H9 (cell line): Measurements from ENCODE around the gene GALNT17. TPM values are rescaled to one million over a fixed set of nuclear protein-coding genes. Genes with fewer than 3 reads are reported as not detected.
A peak's percentile ranks its signal among the peaks of the same experiment; 100 is the strongest.

Experiments used
- DNase-seq: peaks from one replicate; pipeline ENCODE4 v3.0.0-alpha.2; 2017
- H2AFZ ChIP-seq: one replicate; pipeline ENCODE4 v1.6.1; 2013; ENCODE audit warnings: mild to moderate bottlenecking, low read length, control low read depth, moderate library complexity
- H2AK5ac ChIP-seq: 2 replicates; pipeline ENCODE4 v1.6.1; 2013; ENCODE audit warnings: low read length, control low read depth, mixed read lengths; ENCODE audit not compliant: insufficient read length
- H2BK120ac ChIP-seq: one replicate; pipeline ENCODE4 v1.6.1; 2013; ENCODE audit warnings: low read depth, mild to moderate bottlenecking, low read length, control low read depth, inconsistent platforms; ENCODE audit not compliant: poor library complexity, severe bottlenecking
- H2BK12ac ChIP-seq: 2 replicates; pipeline ENCODE4 v1.6.1; 2013; ENCODE audit warnings: low read length, control low read depth, mixed read lengths, low read depth; ENCODE audit not compliant: insufficient read length
- H2BK15ac ChIP-seq: 2 replicates; pipeline ENCODE4 v1.6.1; 2013; ENCODE audit warnings: low read depth, low read length, control low read depth
- H2BK20ac ChIP-seq: one replicate; pipeline ENCODE4 v1.6.1; 2013; ENCODE audit warnings: low read depth, mild to moderate bottlenecking, low read length, control low read depth, inconsistent platforms; ENCODE audit not compliant: poor library complexity, severe bottlenecking
- H2BK5ac ChIP-seq: 2 replicates; pipeline ENCODE4 v1.6.1; 2013; ENCODE audit warnings: low read length, control low read depth, mixed read lengths; ENCODE audit not compliant: insufficient read length
- H3K14ac ChIP-seq: 2 replicates; pipeline ENCODE4 v1.6.1; 2013; ENCODE audit warnings: low read length, control low read depth; ENCODE audit not compliant: insufficient read depth
- H3K18ac ChIP-seq: 2 replicates; pipeline ENCODE4 v1.6.1; 2013; ENCODE audit warnings: low read depth, mild to moderate bottlenecking, mixed read lengths, low read length, control low read depth; ENCODE audit not compliant: insufficient read length
- H3K23ac ChIP-seq: 2 replicates; pipeline ENCODE4 v1.6.1; 2013; ENCODE audit warnings: low read length, control low read depth, mixed read lengths, low read depth; ENCODE audit not compliant: insufficient read length
- H3K23me2 ChIP-seq: 2 replicates; pipeline ENCODE4 v1.6.1; 2013; ENCODE audit warnings: low read depth, mild to moderate bottlenecking, mixed read lengths, low read length, control low read depth; ENCODE audit not compliant: insufficient read length, poor library complexity, severe bottlenecking
- H3K27ac ChIP-seq: 2 replicates; pipeline ENCODE4 v1.5.1; 2013; ENCODE audit warnings: low read length, control low read depth, mixed read lengths, low read depth; ENCODE audit not compliant: insufficient read length
- H3K27me3 ChIP-seq: 2 replicates; pipeline ENCODE4 v1.6.1; 2013; ENCODE audit warnings: low read length, control low read depth, inconsistent platforms; ENCODE audit not compliant: insufficient read depth
- H3K4ac ChIP-seq: 2 replicates; pipeline ENCODE4 v1.6.1; 2013; ENCODE audit warnings: low read depth, mild to moderate bottlenecking, control low read depth, inconsistent platforms, low read length, moderate library complexity
- H3K4me1 ChIP-seq: 2 replicates; pipeline ENCODE4 v1.6.1; 2013; ENCODE audit warnings: low read length, control low read depth, inconsistent platforms; ENCODE audit not compliant: insufficient read depth
- H3K4me2 ChIP-seq: 2 replicates; pipeline ENCODE4 v1.6.1; 2013; ENCODE audit warnings: low read length, control low read depth, mixed read lengths; ENCODE audit not compliant: insufficient read length, insufficient read depth
- H3K56ac ChIP-seq: 2 replicates; pipeline ENCODE4 v1.6.1; 2013; ENCODE audit warnings: low read depth, mild to moderate bottlenecking, mixed read lengths, low read length, control low read depth; ENCODE audit not compliant: insufficient read length
- H3K79me1 ChIP-seq: 2 replicates; pipeline ENCODE4 v1.6.1; 2013; ENCODE audit warnings: low read depth, mild to moderate bottlenecking, moderate library complexity, low read length, control low read depth, inconsistent platforms; ENCODE audit not compliant: insufficient read depth, poor library complexity, severe bottlenecking
- H3K79me2 ChIP-seq: 2 replicates; pipeline ENCODE4 v1.6.1; 2013; ENCODE audit warnings: low read length, control low read depth, inconsistent platforms; ENCODE audit not compliant: insufficient read depth
- H3K9ac ChIP-seq: 2 replicates; pipeline ENCODE4 v1.6.1; 2013; ENCODE audit warnings: low read length, control low read depth, mixed read lengths; ENCODE audit not compliant: insufficient read length; ENCODE audit errors: extremely low read depth
- H3K9me3 ChIP-seq: one replicate; pipeline ENCODE4 v1.6.1; 2013; ENCODE audit warnings: low read depth, low read length, inconsistent platforms; ENCODE audit not compliant: control insufficient read depth
- H3T11ph ChIP-seq: one replicate; pipeline ENCODE4 v1.6.1; 2013; ENCODE audit warnings: mild to moderate bottlenecking, low read length, control low read depth, inconsistent platforms
- H4K20me1 ChIP-seq: one replicate; pipeline ENCODE4 v1.6.1; 2013; ENCODE audit not compliant: control insufficient read depth, insufficient read length, insufficient read depth
- H4K5ac ChIP-seq: 2 replicates; pipeline ENCODE4 v1.6.1; 2013; ENCODE audit warnings: low read depth, mild to moderate bottlenecking, mixed read lengths, low read length, control low read depth; ENCODE audit not compliant: insufficient read length
- H4K8ac ChIP-seq: replicated peaks from 2 replicates; pipeline ENCODE4 v1.6.1; 2013; ENCODE audit warnings: low read length, control low read depth, mixed read lengths, low read depth; ENCODE audit not compliant: insufficient read length
- H4K91ac ChIP-seq: 2 replicates; pipeline ENCODE4 v1.6.1; 2013; ENCODE audit warnings: low read depth, mild to moderate bottlenecking, moderate library complexity, mixed read lengths, low read length, control low read depth; ENCODE audit not compliant: insufficient read length
- H3K27ac Mint-ChIP-seq, 3 experiments: 2 replicates in 2 of 3; 3 replicates in 1 of 3; pipeline ENCODE4 v1.8.0; 2020 to 2021; ENCODE audit warnings: mixed read lengths in 3 of 3, mild to moderate bottlenecking in 1 of 3, moderate library complexity in 1 of 3
- H3K27me3 Mint-ChIP-seq: 2 replicates; pipeline ENCODE4 v1.8.0; 2021; ENCODE audit warnings: low read depth, mild to moderate bottlenecking, moderate library complexity, mixed read lengths
- H3K36me3 Mint-ChIP-seq, 3 experiments: 2 replicates in 2 of 3; 3 replicates in 1 of 3; pipeline ENCODE4 v1.8.0; 2020 to 2021; ENCODE audit warnings: low read depth in 3 of 3, mixed read lengths in 3 of 3; ENCODE audit not compliant: insufficient read depth in 1 of 3
- H3K4me1 Mint-ChIP-seq, 2 experiments: 2 replicates each; pipeline ENCODE4 v1.8.0; 2020; ENCODE audit warnings: mixed read lengths in 2 of 2
- H3K4me3 Mint-ChIP-seq, 2 experiments: 2 replicates in 1 of 2; 3 replicates in 1 of 2; pipeline ENCODE4 v1.8.0; 2020 to 2021; ENCODE audit warnings: mild to moderate bottlenecking in 2 of 2, mixed read lengths in 2 of 2, moderate library complexity in 1 of 2
- H3K9me3 Mint-ChIP-seq, 2 experiments: 2 replicates in 1 of 2; 3 replicates in 1 of 2; pipeline ENCODE4 v1.8.0; 2020; ENCODE audit warnings: mild to moderate bottlenecking in 2 of 2, mixed read lengths in 2 of 2, moderate library complexity in 1 of 2
- CTCF ChIP-seq: fragments of 200-600 bp; sonication (generic); conservative IDR thresholded peaks from 3 replicates; pipeline ENCODE4 v1.8.0; 2021; ENCODE audit warnings: antibody characterized with exemption, mild to moderate bottlenecking
- WGBS: extraction: QIAGEN DNeasy Blood & Tissue Kit; methylation state at CpG from one replicate; pipeline ENCODE4 v1.1.7; 2013; ENCODE audit warnings: missing lambda C conversion rate, low lambda C conversion rate, mixed read lengths; ENCODE audit not compliant: insufficient read length; ENCODE audit errors: extremely low coverage; 5-methylcytosine and 5-hydroxymethylcytosine counted together
- total RNA-seq: library from RNA; stranded (reverse); gene quantifications from 2 replicates; pipeline ENCODE4 v1.2.1, GENCODE V29; 2021

Gene GALNT17
- total RNA-seq, 1 experiment from 2014 or later = 43.2 TPM

GRCh38 chr7:71595176-71595575 lies 463.2 kb downstream of the GALNT17 start:
- Mint-ChIP-seq H3K4me1 (peaks cover 3 to 9% of the 10 kb centered on the region in 2 experiments; a peak in 2 of 4 replicates), H3K27me3 (no peaks in the 10 kb centered on the region), H3K27ac (peak overlapping the region in 1 of 3 experiments; percentile 9; a peak in 1 of 7 replicates), H3K9me3 (no peaks in the 10 kb centered on the region), H3K4me3 (no peak overlapping the region), H3K36me3 (peaks cover 12 to 33% (median 23%) of the 10 kb centered on the region in 3 experiments)
- no peak overlapping the region for H2BK120ac ChIP-seq
- H3K9me3 ChIP-seq = no peaks in the 10 kb centered on the region
- H2AFZ ChIP-seq = no peak overlapping the region
- no peaks in the 10 kb centered on the region for H3K27me3 ChIP-seq
- no peak overlapping the region for H2AK5ac ChIP-seq
- no peak overlapping the region for H2BK20ac ChIP-seq
- H3K14ac ChIP-seq = no peak overlapping the region
- H3K23me2 ChIP-seq = no peaks in the 10 kb centered on the region
- no peak overlapping the region for H3K18ac ChIP-seq
- H3K4me2 ChIP-seq = no peak overlapping the region
- H3K79me2 ChIP-seq = no peaks in the 10 kb centered on the region
- WGBS = no CpG with 5 or more reads among the region's 3 CpGs
- H3K4ac ChIP-seq = no peak overlapping the region
- H3K27ac ChIP-seq = no peak overlapping the region
- no peaks in the 10 kb centered on the region for H3K79me1 ChIP-seq
- H2BK12ac ChIP-seq = no peak overlapping the region
- H3K23ac ChIP-seq = no peak overlapping the region
- no peak for DNase-seq
- H2BK5ac ChIP-seq = no peak overlapping the region
- H4K91ac ChIP-seq = no peak overlapping the region
- no peak overlapping the region for H3K56ac ChIP-seq
- H4K8ac ChIP-seq = no peak overlapping the region
- no peak for TF ChIP-seq CTCF
- no peak overlapping the region for H4K5ac ChIP-seq
- H3K4me1 ChIP-seq = no peaks in the 10 kb centered on the region
- no peaks in the 10 kb centered on the region for H4K20me1 ChIP-seq
- no peak overlapping the region for H2BK15ac ChIP-seq
- H3T11ph ChIP-seq = no peak overlapping the region
- H3K9ac ChIP-seq = no peak overlapping the region
